AG08395 (cell line): ENCODE results near the gene LIMS1.
A peak's percentile ranks its signal among the peaks of the same experiment; 100 is the strongest.
"Not testable (repeated sequence)": the region's sequence is repeated elsewhere in the genome, so short reads cannot be mapped to it uniquely, and the experiment has no call there.

Source experiments
- DNase-seq: peaks from one replicate; pipeline ENCODE4 v3.0.0; 2012; ENCODE audit warnings: mixed read lengths, low spot score

The LIMS1 gene

DNA sequence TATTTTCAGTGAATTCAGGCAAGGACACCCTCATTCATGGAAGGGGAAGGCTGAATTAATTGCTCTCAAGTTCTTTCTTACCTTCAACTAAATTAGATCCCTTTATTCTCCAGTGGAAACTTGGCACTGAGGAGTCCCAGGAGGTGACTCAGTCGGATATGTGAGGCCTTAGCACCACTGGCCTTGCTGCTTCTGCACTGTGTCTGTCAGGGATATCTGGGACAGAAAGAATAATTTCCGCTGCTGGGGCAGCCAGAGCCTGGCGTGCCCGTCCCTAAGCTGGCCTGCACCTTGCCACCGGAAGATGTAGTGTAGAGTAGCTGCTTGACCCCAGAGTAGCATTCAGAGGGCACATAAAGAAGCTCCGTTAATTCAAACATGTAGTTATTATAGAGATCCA is 53.4 kb downstream of the LIMS1 start:
- DNase-seq, result peak; percentile 71

GRCh38 chr2:108588070-108588668 is 53.9 kb downstream of the LIMS1 start:
- DNase-seq, result no peak

DNA sequence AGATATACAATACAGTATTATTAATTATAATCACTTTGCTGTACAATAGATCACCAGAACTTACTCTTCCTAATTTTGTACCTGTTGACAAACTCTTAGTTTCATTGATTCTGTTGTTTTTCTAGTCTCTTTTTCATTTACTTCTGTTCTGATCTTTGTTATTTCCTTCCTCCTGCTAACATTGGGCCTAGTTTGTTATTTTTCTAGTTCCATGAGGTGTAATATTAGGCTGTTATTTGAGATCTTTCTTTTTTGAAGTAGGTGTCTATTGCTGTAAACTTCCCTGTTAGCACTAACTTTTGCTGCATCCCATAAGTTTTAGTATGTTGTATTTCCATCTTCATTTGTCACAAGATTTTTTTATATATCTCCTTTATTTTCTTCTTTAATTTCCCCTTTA is 55.1 kb downstream of the LIMS1 start:
- no peak for DNase-seq

DNA sequence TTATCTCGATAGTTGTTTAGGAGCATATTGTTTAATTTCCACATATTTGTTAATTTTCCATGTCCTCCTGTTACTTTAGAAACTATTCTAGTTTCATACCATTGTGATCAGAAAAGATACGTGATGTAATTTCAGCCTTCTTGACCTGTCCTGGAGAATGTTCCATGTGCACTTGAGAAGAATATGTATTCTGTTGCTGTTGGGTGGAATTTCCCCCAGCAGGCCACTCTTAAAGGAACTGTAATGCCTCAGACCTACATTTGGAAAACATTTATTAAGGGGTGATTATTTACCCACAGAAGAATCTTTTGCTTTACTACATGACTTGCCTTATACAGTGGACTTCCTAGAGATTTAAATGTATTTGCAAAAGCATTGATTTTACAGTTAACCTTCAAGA is 55.5 kb downstream of the LIMS1 start:
- DNase-seq, result no peak

GRCh38 chr2:108591163-108591562 is 56.9 kb downstream of the LIMS1 start:
- no peak for DNase-seq

- peak; percentile 76 for DNase-seq
Measured at GRCh38 chr2:108593547-108594098, 59.4 kb downstream of the LIMS1 start.

- DNase-seq, result peak; percentile 70
Measured at GRCh38 chr2:108594132-108594981, 60.1 kb downstream of the LIMS1 start.

DNA sequence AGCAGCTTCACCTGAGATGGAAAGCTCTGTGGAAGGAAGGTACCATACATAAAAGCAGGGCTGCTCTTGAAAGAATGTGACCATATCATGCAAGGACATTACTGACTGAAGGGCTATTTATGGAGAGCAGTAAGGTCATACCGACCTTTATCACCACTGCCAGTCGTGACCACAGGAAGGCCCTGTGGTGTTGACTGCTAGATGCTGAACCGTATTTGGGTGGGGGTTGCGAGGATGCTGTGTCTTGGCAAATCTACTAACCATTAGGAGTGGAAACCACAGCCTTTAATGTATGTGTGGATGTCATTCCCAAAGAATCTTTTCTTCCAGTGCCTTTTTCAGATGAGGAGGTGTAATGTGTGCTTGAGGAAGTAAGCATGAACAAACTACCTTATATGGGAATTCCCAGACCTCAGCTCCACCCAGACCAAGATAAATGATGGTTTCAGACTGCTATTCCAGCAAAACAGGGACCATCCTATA is 60.8 kb downstream of the LIMS1 start:
- DNase-seq, result peak; percentile 81

- not testable (repeated sequence) for DNase-seq
Measured at GRCh38 chr2:108595771-108596170, 61.5 kb downstream of the LIMS1 start.

DNA sequence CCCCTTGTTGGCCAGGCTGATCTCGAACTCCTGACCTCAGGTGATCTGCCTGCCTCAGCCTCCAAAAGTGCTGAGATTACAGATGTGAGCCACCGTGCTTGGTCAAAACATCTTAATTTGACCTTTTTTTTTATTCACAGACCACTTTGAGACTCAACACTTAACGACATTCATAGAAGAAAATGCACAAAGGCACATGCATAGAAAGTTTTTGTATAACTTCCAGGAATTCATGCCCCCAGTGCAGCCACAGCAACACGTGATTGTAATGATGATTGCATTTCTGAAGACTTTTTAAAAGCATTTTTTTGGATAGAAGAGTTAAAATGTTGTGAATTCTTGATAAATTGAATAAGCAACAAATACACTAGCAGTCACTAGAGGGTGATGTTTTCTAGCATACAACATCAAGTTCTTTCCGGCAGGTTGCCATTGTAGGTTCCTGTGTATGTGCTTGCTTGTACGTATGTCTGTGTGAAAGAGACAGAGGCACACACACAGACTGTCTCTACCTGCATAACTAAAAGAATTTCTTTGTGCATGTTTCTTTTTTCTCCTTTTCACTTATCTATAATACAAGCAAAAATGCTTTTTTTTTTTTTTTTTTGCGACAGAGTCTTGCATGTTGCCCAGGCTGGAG is 63.0 kb downstream of the LIMS1 start:
- DNase-seq, result not testable (repeated sequence)

- not testable (repeated sequence) for DNase-seq
Measured at GRCh38 chr2:108601199-108601598, 66.9 kb downstream of the LIMS1 start.

DNA sequence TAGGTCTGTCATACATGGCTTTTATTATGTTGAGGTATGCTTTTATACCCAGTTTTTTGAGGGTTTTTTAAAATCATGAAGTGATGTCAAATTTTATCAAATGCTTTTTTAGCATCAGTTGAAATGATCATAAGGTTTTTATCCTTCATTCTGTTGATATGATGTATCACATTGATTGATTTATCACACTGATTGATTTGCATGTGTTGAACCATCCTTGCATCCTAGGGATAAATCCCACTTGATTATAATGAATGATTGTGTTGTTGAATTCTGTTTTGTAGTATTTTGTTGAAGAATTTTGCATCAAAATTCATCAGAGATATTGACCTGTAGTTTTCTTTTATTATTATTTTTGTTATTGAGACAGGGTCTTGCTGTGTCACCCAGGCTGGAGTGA is 68.2 kb downstream of the LIMS1 start:
- DNase-seq, result no peak

- DNase-seq, result peak; percentile 62
Measured at GRCh38 chr2:108604196-108604595, 69.9 kb downstream of the LIMS1 start.

DNA sequence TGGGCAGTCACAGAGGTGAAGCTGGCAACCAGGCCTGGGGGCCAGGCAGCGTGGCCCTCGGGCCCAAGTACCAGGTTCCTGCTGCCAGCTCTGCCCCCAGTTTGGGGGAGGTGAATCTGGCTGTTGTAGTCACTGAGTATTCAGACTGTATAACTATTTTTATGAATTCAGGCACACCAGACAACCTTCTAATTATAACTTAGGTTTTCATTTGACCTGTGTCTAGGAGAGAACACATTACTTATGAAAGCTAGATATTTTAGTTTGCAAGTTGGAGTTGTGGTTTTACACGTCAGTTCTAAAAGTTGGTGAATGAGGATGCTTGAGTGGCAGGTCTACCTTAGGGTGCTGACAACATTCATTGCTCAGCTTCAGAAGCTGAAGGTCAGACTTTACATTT is 71.7 kb downstream of the LIMS1 start:
- no peak for DNase-seq

- no peak for DNase-seq
Measured at GRCh38 chr2:108607706-108608301, 73.5 kb downstream of the LIMS1 start.

DNA sequence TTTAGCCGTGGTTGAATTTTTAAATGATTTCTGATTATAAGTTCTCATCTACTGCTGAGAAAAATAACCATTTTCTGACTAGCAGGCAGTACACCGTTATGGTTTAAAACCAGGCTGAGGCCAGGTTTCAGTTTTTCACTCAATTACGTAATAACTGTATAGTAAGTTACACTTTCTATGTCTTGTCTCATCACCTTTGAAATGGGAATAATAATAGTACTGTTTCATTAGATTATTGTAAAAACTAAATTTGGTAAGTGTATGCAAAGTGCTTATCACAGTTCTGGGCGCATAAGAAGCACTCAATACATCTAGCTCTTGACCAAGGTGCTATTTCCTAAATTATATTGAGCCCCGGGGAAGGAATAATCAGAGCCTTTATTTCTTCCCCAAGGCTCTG is 76.8 kb downstream of the LIMS1 start:
- no peak for DNase-seq

GRCh38 chr2:108612153-108612513 is 77.9 kb downstream of the LIMS1 start:
- DNase-seq, result no peak

- DNase-seq, result no peak
Measured at GRCh38 chr2:108612514-108613183, 78.4 kb downstream of the LIMS1 start.

DNA sequence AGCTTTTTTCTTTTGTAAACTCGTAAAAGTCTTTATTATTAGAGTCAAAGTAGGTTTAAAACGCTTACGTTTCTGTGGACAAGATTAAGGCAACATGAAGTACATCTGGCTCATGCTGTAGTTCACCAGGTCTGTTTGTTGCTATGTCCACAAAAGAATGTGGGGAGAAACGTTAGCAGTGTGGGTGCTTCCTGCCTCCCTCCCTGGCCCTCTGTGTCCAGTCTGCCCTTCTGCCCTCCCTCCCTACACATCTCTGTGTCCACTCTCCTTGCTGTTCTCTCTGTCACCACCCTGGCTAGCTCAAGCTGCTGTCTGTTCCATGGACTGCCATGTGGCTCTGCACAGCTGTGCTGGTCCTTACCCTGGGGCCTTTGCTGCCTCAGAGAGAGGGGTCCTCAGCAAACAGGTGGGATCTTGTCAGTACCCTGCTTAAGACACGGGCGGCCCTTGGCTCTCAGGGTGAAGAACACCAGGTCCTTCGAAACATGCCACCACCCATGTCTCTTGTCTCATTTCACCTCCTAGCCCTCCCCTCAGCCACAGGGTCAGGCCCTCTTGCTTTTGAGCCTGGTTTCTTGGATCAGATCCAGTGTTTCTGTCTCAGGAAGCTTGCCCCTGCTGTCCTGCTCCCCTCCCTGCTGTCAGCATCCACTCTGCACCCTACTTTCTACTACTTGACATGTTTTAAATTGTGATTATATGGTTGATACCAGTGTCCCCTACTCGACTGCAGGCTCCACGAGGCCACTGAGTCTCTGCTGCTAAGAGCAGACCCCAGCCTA is 79.2 kb downstream of the LIMS1 start:
- no peak for DNase-seq

DNA sequence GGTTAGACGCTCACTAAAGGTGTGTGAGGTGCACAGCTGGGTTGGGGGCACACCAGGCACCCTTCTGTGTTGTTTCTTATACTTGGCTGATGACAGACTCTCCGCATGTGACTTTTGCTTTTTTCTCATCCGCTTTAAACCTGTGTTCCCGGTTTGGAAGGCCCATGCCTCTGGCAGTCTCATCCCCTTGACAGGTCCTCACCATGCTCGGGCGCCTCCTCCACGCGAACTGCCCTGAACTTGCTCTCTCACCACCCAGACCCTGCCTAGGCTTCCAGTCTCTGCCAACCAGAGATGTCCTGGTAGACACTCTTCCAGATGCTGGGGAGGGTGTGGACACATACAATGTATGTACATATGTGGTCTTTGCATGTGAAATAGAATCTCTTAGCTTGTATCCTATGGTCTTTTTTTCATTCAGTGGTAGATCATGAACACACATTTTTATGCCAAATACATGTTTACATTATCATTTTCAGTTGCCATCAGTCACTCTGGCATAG is 79.8 kb downstream of the LIMS1 start:
- DNase-seq, result no peak

DNA sequence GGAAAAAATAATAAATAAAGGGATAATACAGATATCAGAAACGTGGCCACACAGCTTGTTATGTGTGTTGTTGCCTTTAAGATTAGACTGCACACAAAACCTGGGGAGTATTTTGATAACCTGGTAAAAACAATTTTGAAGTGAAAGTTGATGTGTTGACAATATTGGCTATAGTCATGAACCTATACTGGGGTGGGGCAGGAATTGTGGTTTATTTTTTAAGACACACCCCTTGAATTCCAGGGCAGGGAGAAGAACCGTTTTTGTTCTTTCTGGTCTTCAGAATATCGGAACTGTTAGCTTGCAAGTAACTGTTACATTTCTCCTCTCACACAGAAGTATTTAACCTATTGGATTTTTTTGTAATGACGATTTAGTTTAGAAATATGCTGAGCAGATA is 80.4 kb downstream of the LIMS1 start:
- DNase-seq, result no peak
